Measurements from ENCODE around the gene PTPRM.

PTPRM gene

GRCh38 chr18:7856733-7857132 is 289.6 kb downstream of the PTPRM start:
- H3K9ac ChIP-seq (ENCODE audit: low read depth, low read length, poor library complexity, severe bottlenecking), result no peak overlapping the region
- no peaks in the 10 kb centered on the region for H3K9me2 ChIP-seq (replicated peaks; ENCODE audit: low read depth, low read length)
- H3K4me2 ChIP-seq (ENCODE audit: low read depth, low read length, poor library complexity, severe bottlenecking), result no peak overlapping the region
- H2AFZ ChIP-seq (ENCODE audit: low read length), result no peak overlapping the region
- H3K36me3 ChIP-seq (ENCODE audit: insufficient read depth, low read length), result no peaks in the 10 kb centered on the region
- no peak overlapping the region for H3K4me3 ChIP-seq (ENCODE audit: low read length, poor library complexity, severe bottlenecking)
- no peaks in the 10 kb centered on the region for H3K27me3 ChIP-seq (ENCODE audit: insufficient read depth, low read length, poor library complexity, severe bottlenecking)
- TF ChIP-seq EZH2phosphoT487 (IDR thresholded peaks at IDR 0.05; ENCODE audit: borderline replicate concordance), result no peak
- TF ChIP-seq, protein P1, sequence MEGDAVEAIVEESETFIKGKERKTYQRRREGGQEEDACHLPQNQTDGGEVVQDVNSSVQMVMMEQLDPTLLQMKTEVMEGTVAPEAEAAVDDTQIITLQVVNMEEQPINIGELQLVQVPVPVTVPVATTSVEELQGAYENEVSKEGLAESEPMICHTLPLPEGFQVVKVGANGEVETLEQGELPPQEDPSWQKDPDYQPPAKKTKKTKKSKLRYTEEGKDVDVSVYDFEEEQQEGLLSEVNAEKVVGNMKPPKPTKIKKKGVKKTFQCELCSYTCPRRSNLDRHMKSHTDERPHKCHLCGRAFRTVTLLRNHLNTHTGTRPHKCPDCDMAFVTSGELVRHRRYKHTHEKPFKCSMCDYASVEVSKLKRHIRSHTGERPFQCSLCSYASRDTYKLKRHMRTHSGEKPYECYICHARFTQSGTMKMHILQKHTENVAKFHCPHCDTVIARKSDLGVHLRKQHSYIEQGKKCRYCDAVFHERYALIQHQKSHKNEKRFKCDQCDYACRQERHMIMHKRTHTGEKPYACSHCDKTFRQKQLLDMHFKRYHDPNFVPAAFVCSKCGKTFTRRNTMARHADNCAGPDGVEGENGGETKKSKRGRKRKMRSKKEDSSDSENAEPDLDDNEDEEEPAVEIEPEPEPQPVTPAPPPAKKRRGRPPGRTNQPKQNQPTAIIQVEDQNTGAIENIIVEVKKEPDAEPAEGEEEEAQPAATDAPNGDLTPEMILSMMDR (conservative IDR thresholded peaks at IDR 0.05; ENCODE audit: low read length), result no peak
- no peaks in the 10 kb centered on the region for H3F3A ChIP-seq (ENCODE audit: low read depth)
- H4K20me1 ChIP-seq (ENCODE audit: insufficient read depth, low read length, poor library complexity, severe bottlenecking), result no peaks in the 10 kb centered on the region
- H3K9me3 ChIP-seq (ENCODE audit: insufficient read depth, low read depth, low read length), result no peaks in the 10 kb centered on the region
- no peaks in the 10 kb centered on the region for H3K79me2 ChIP-seq (ENCODE audit: insufficient read depth, low read length)
- no peaks in the 10 kb centered on the region for H3K4me1 ChIP-seq (ENCODE audit: insufficient read depth, low read length, poor library complexity, severe bottlenecking)

GRCh38 chr18:7857562-7857961 is 290.4 kb downstream of the PTPRM start:
- H3K9ac ChIP-seq (ENCODE audit: low read depth, low read length, poor library complexity, severe bottlenecking), result no peak overlapping the region
- H3K9me2 ChIP-seq (replicated peaks; ENCODE audit: low read depth, low read length), result no peaks in the 10 kb centered on the region
- H3K79me2 ChIP-seq (ENCODE audit: insufficient read depth, low read length), result no peaks in the 10 kb centered on the region
- no peak overlapping the region for H3K4me3 ChIP-seq (ENCODE audit: low read length, poor library complexity, severe bottlenecking)
- H3K36me3 ChIP-seq (ENCODE audit: insufficient read depth, low read length), result no peaks in the 10 kb centered on the region
- H2AFZ ChIP-seq (ENCODE audit: low read length), result no peak overlapping the region
- H3K27me3 ChIP-seq (ENCODE audit: insufficient read depth, low read length, poor library complexity, severe bottlenecking), result no peaks in the 10 kb centered on the region
- TF ChIP-seq, protein P1 (conservative IDR thresholded peaks at IDR 0.05; ENCODE audit: low read length), result no peak
- no peak for TF ChIP-seq EZH2phosphoT487 (IDR thresholded peaks at IDR 0.05; ENCODE audit: borderline replicate concordance)
- H3F3A ChIP-seq (ENCODE audit: low read depth), result no peaks in the 10 kb centered on the region
- no peaks in the 10 kb centered on the region for H4K20me1 ChIP-seq (ENCODE audit: insufficient read depth, low read length, poor library complexity, severe bottlenecking)
- H3K4me2 ChIP-seq (ENCODE audit: low read depth, low read length, poor library complexity, severe bottlenecking), result no peak overlapping the region
- H3K4me1 ChIP-seq (ENCODE audit: insufficient read depth, low read length, poor library complexity, severe bottlenecking), result no peaks in the 10 kb centered on the region
- no peaks in the 10 kb centered on the region for H3K9me3 ChIP-seq (ENCODE audit: insufficient read depth, low read depth, low read length)

GRCh38 chr18:7859122-7859521 is 292.0 kb downstream of the PTPRM start:
- no peak overlapping the region for H3K4me3 ChIP-seq (ENCODE audit: low read length, poor library complexity, severe bottlenecking)
- no peak for TF ChIP-seq EZH2phosphoT487 (IDR thresholded peaks at IDR 0.05; ENCODE audit: borderline replicate concordance)
- TF ChIP-seq, protein P1 (conservative IDR thresholded peaks at IDR 0.05; ENCODE audit: low read length), result no peak
- H3K4me2 ChIP-seq (ENCODE audit: low read depth, low read length, poor library complexity, severe bottlenecking), result no peak overlapping the region
- no peaks in the 10 kb centered on the region for H3F3A ChIP-seq (ENCODE audit: low read depth)
- H3K9me2 ChIP-seq (replicated peaks; ENCODE audit: low read depth, low read length), result no peaks in the 10 kb centered on the region
- no peaks in the 10 kb centered on the region for H3K79me2 ChIP-seq (ENCODE audit: insufficient read depth, low read length)
- no peaks in the 10 kb centered on the region for H4K20me1 ChIP-seq (ENCODE audit: insufficient read depth, low read length, poor library complexity, severe bottlenecking)
- no peak overlapping the region for H2AFZ ChIP-seq (ENCODE audit: low read length)
- H3K4me1 ChIP-seq (ENCODE audit: insufficient read depth, low read length, poor library complexity, severe bottlenecking), result no peaks in the 10 kb centered on the region
- no peaks in the 10 kb centered on the region for H3K27me3 ChIP-seq (ENCODE audit: insufficient read depth, low read length, poor library complexity, severe bottlenecking)
- H3K36me3 ChIP-seq (ENCODE audit: insufficient read depth, low read length), result no peaks in the 10 kb centered on the region
- no peaks in the 10 kb centered on the region for H3K9me3 ChIP-seq (ENCODE audit: insufficient read depth, low read depth, low read length)
- no peak overlapping the region for H3K9ac ChIP-seq (ENCODE audit: low read depth, low read length, poor library complexity, severe bottlenecking)

Data from Loucy (cell line).